Lung (tissue), 12 donors: ENCODE results near the gene MIER2. TPM values are rescaled to one million over a fixed set of nuclear protein-coding genes. Genes with fewer than 3 reads are reported as not detected.
A peak's percentile ranks its signal among the peaks of the same experiment; 100 is the strongest.

Experiments
- ATAC-seq: fragments of 200-7000 bp; cut with Tn5 transposase; one replicate; pipeline ENCODE4 v1.9.1; 2020; ENCODE audit warnings: moderate number of reproducible peaks; ENCODE audit not compliant: insufficient read depth, low FRiP score
- DNase-seq, 3 donors: peaks; one replicate each; pipeline ENCODE4 v3.0.0-alpha.2; 2013 to 2017
- H3K27ac ChIP-seq, 2 donors: one replicate each; pipeline ENCODE4 v1.5.1; 2013; ENCODE audit warnings: mild to moderate bottlenecking in 2 of 2, moderate library complexity in 2 of 2, control low read depth in 1 of 2, inconsistent platforms in 1 of 2, low read depth in 1 of 2, low read length in 1 of 2
- H3K27me3 ChIP-seq, 3 donors: one replicate each; pipeline ENCODE4 v1.5.1; 2013; ENCODE audit warnings: low read length in 2 of 3; ENCODE audit not compliant: control insufficient read depth in 3 of 3, insufficient read depth in 3 of 3
- H3K36me3 ChIP-seq, 4 donors: one replicate each; pipeline ENCODE4 v1.5.1; 2013; ENCODE audit warnings: low read length in 4 of 4, mild to moderate bottlenecking in 1 of 4, moderate library complexity in 1 of 4; ENCODE audit not compliant: control insufficient read depth in 4 of 4, insufficient read depth in 4 of 4
- H3K4me1 ChIP-seq, 5 donors: one replicate each; pipeline ENCODE4 v1.5.1; 2013; ENCODE audit warnings: low read length in 5 of 5, mild to moderate bottlenecking in 2 of 5, moderate library complexity in 1 of 5; ENCODE audit not compliant: control insufficient read depth in 5 of 5, insufficient read depth in 5 of 5
- H3K4me3 ChIP-seq: one replicate; pipeline ENCODE4 v1.5.1; 2013; ENCODE audit warnings: mild to moderate bottlenecking, control low read depth, moderate library complexity
- H3K9ac ChIP-seq, 2 donors: one replicate each; pipeline ENCODE4 v1.5.1; 2013; ENCODE audit warnings: low read length in 2 of 2, control low read depth in 1 of 2; ENCODE audit not compliant: insufficient read depth in 1 of 2
- H3K9me3 ChIP-seq, 4 donors: one replicate each; pipeline ENCODE4 v1.5.1; 2013; ENCODE audit warnings: low read length in 3 of 4, mild to moderate bottlenecking in 1 of 4, moderate library complexity in 1 of 4; ENCODE audit not compliant: control insufficient read depth in 4 of 4, insufficient read depth in 3 of 4
- WGBS, 2 donors: extraction: QIAGEN DNeasy Blood & Tissue Kit; methylation state at CpG; one replicate each; pipeline ENCODE4 v1.1.7; 2013; 5-methylcytosine and 5-hydroxymethylcytosine counted together
- polyA plus RNA-seq, 2 donors: library from polyadenylated mRNA; stranded (reverse); fragments of 200-250 nt; gene quantifications; one replicate each; pipeline ENCODE4 v1.2.1, GENCODE V29; 2013
- total RNA-seq, 2 donors: library from RNA; depleted of rRNA in 1 of 2; stranded (reverse); fragments of >200 nt in 1 of 2; gene quantifications; one replicate each; pipeline ENCODE4 v1.2.1, GENCODE V29; 2014 to 2021
- TF ChIP-seq, protein P1 (sequence below): IDR thresholded peaks from 2 replicates; pipeline ENCODE4 v1.5.1; 2012; ENCODE audit warnings: mild to moderate bottlenecking; ENCODE audit errors: control extremely low read depth, extremely low read depth
- donor health status: control.
- donor health status: control.
- donor health status: Bipolar disorder and iron deficiency.
- donor health status: healthy.
- donor health status: DM: yes; HTN: yes; CAD: no.

The MIER2 gene
- total and polyA plus RNA-seq, 4 donors = 19.4 to 34.9 (median 28.3) TPM

DNA sequence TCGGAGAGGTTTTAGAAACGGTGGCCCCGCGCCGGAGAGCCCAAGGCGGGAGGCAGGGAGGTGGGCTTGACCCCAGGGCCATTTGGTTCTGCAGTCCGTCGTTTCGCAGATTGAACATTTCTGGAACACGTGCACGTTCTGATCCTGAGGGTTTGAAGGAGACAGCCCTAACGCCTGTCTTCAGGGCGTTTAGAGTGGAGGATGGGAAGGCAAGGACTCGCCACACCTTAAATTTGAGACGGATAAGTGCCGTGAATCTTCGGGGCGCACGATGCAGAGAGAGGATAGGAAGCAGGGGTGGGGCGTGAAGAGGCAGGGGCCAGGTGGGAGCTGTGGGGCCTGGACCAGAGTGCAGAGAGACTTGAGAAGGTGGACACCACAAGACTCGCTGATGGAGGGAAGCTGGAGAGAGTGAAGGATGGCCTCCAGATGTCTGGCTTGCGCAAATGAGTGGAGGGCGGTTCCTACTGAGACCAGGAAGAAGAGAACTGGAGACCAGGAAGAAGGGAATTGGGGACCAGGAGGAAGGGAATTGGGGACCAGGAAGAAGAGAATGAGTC, 804 bp upstream of the MIER2 start:
- Histone ChIP-seq H3K9me3 (no peaks in the 10 kb centered on the region), H3K36me3 (no peaks in the 10 kb centered on the region), H3K9ac (no peak overlapping the region), H3K4me3 (no peak overlapping the region), H3K27ac (no peak overlapping the region), H3K27me3 (peaks cover 0 to 2% (median 0%) of the 10 kb centered on the region in 3 donors), H3K4me1 (peaks cover 6 to 29% (median 23%) of the 10 kb centered on the region in 5 donors)
- WGBS, 2 donors = 64 to 66% methylated on average over 23 of the region's 23 CpGs
- ATAC-seq (no peak), DNase-seq (no peak)
- TF ChIP-seq, protein P1, sequence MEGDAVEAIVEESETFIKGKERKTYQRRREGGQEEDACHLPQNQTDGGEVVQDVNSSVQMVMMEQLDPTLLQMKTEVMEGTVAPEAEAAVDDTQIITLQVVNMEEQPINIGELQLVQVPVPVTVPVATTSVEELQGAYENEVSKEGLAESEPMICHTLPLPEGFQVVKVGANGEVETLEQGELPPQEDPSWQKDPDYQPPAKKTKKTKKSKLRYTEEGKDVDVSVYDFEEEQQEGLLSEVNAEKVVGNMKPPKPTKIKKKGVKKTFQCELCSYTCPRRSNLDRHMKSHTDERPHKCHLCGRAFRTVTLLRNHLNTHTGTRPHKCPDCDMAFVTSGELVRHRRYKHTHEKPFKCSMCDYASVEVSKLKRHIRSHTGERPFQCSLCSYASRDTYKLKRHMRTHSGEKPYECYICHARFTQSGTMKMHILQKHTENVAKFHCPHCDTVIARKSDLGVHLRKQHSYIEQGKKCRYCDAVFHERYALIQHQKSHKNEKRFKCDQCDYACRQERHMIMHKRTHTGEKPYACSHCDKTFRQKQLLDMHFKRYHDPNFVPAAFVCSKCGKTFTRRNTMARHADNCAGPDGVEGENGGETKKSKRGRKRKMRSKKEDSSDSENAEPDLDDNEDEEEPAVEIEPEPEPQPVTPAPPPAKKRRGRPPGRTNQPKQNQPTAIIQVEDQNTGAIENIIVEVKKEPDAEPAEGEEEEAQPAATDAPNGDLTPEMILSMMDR = no peak

DNA sequence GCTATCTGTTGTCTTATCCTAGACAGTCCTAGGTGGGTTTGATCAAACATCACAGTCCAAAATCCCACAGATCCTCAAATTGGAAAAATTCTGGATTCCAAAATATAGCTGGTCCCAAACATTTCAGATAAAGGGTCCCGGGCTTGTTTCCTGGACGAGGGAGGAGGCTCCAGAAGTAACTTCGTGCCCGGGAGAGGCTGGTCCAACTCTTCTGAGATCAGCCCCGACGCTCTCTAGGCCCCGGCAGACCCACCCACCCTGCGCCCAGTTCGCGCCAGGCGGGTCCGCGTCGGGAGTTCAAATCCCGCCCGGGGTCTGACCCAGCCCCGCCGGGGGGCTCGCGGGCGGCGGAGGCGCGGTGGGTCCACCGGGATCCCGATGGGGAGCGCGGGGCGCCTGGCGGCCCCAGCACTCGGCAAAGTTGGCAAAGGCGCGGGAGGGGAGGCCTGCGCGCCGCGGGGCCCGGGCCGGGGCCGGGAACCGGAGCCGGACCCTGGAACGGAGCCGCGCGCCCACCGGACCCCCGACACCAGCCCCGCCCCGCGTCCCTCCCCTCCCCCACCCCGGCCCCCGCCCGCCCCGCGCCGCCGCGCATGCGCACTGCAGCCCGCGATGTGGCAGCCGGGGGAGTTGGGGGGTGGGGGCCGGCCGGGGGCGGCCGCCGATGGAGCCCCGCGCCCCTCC, 513 bp downstream of the MIER2 start:
- H3K9me3 ChIP-seq = no peaks in the 10 kb centered on the region
- H3K36me3 ChIP-seq = peaks cover 0 to 5% (median 0%) of the 10 kb centered on the region in 4 donors
- H3K4me1 ChIP-seq = peaks cover 6 to 30% (median 24%) of the 10 kb centered on the region in 5 donors
- peak overlapping the region; percentile 15 to 48 for H3K9ac ChIP-seq
- no peak for ATAC-seq
- DNase-seq = peak in 2 of 3 donors; percentile 36 to 40
- H3K27me3 ChIP-seq = peaks cover 0 to 2% (median 0%) of the 10 kb centered on the region in 3 donors
- TF ChIP-seq, protein P1 = no peak
- H3K4me3 ChIP-seq = peak overlapping the region; percentile 63
- WGBS, 2 donors = 1 to 2% methylated on average over 36 to 59 of the region's 70 CpGs
- H3K27ac ChIP-seq = peak overlapping the region; percentile 68 to 73

DNA sequence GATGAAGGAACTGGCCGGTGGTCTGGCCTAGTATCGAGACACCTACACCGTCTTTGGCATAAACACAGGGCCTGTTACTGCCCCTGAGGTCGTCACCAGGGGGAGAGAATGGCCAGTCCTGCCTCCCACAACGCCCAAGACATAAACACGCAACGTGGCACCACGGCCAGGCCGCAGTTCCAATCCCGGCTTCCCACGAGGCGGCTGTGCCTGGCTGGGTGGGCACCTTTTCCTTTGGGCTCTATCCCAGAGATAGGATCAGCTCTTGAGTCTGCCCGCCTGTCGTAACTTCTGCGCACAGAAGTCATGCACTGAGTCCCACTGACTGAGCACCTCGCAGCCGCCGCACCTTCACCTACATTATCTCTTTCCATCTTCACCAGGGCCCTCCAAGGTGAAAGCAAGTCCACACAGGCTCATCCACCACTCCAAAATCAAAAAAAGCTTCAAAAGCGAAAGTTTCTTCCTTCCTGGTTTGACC, 1.1 kb downstream of the MIER2 start:
- TF ChIP-seq, protein P1 = no peak
- peaks cover 6 to 30% (median 24%) of the 10 kb centered on the region in 5 donors for H3K4me1 ChIP-seq
- peaks cover 0 to 6% (median 0%) of the 10 kb centered on the region in 4 donors for H3K36me3 ChIP-seq
- DNase-seq (no peak), ATAC-seq (no peak)
- H3K27me3 ChIP-seq = peaks cover 0 to 2% (median 0%) of the 10 kb centered on the region in 3 donors
- peak overlapping the region; percentile 15 to 48 for H3K9ac ChIP-seq
- no peaks in the 10 kb centered on the region for H3K9me3 ChIP-seq
- 57 to 72% methylated on average over 19 of the region's 19 CpGs for WGBS, 2 donors
- peak overlapping the region; percentile 68 to 73 for H3K27ac ChIP-seq
- H3K4me3 ChIP-seq = peak overlapping the region; percentile 63
